WERI-Rb-1 (cell line): ENCODE data around the gene NPLOC4.

Experiments used
- DNase-seq: peaks from one replicate; pipeline ENCODE4 v3.0.0-alpha.2; 2020
- H3K27ac ChIP-seq: fragments of 250-450 bp; sonication (Bioruptor Pico); 2 replicates; pipeline ENCODE4 v1.5.1; 2020; ENCODE audit warnings: mild to moderate bottlenecking, moderate library complexity
- H3K27me3 ChIP-seq: fragments of 250-450 bp; sonication (Bioruptor Pico); 2 replicates; pipeline ENCODE4 v1.5.1; 2021; ENCODE audit warnings: mild to moderate bottlenecking, low read depth, moderate library complexity; ENCODE audit not compliant: insufficient read depth, severe bottlenecking
- H3K36me3 ChIP-seq: fragments of 250-450 bp; sonication (Bioruptor Pico); 2 replicates; pipeline ENCODE4 v1.5.1; 2020; ENCODE audit warnings: mild to moderate bottlenecking, moderate library complexity
- H3K4me3 ChIP-seq: 2 replicates; pipeline ENCODE4 v1.5.1; 2011; ENCODE audit warnings: low read depth, mild to moderate bottlenecking, control low read depth, low read length
- H3K9me3 ChIP-seq: fragments of 250-450 bp; sonication (Bioruptor Pico); 2 replicates; pipeline ENCODE4 v1.5.1; 2021; ENCODE audit warnings: mild to moderate bottlenecking, moderate library complexity; ENCODE audit not compliant: severe bottlenecking
- CTCF ChIP-seq: IDR thresholded peaks from 2 replicates; pipeline ENCODE4 v1.5.1; 2011; ENCODE audit warnings: low read depth, mild to moderate bottlenecking, control low read depth, inconsistent platforms, low read length

Gene NPLOC4

GRCh38 chr17:81652906-81653771 lies 16.2 kb upstream of the NPLOC4 start:
- Histone ChIP-seq H3K4me3 (no peak overlapping the region), H3K9me3 (peaks cover 11% of the 10 kb centered on the region), H3K27ac (peak overlapping the region; percentile 1; the same call in 1 of the 2 replicates), H3K36me3 (no peaks in the 10 kb centered on the region), H3K27me3 (no peaks in the 10 kb centered on the region)
- DNase-seq: no peak
- no peak for TF ChIP-seq CTCF

GRCh38 chr17:81651692-81652091 lies 14.8 kb upstream of the NPLOC4 start:
- Histone ChIP-seq H3K36me3 (no peaks in the 10 kb centered on the region), H3K4me3 (no peak overlapping the region), H3K27me3 (no peaks in the 10 kb centered on the region), H3K9me3 (peaks cover 11% of the 10 kb centered on the region), H3K27ac (no peak overlapping the region)
- TF ChIP-seq CTCF: no peak
- DNase-seq: no peak

- Histone ChIP-seq H3K27me3 (no peaks in the 10 kb centered on the region), H3K36me3 (no peaks in the 10 kb centered on the region), H3K4me3 (no peak overlapping the region), H3K27ac (no peak overlapping the region; the same call in 1 of the 2 replicates), H3K9me3 (peaks cover 11% of the 10 kb centered on the region)
- DNase-seq: no peak
- no peak for TF ChIP-seq CTCF
These were observed 14.0 kb upstream of the NPLOC4 start for GRCh38 chr17:81650951-81651350.

GRCh38 chr17:81648707-81649085 lies 11.8 kb upstream of the NPLOC4 start:
- DNase-seq: no peak
- Histone ChIP-seq H3K9me3 (peaks cover 11% of the 10 kb centered on the region), H3K4me3 (no peak overlapping the region), H3K36me3 (no peaks in the 10 kb centered on the region), H3K27ac (no peak overlapping the region), H3K27me3 (no peaks in the 10 kb centered on the region)
- TF ChIP-seq CTCF: no peak

- DNase-seq: no peak
- Histone ChIP-seq H3K9me3 (peaks cover 11% of the 10 kb centered on the region), H3K4me3 (no peak overlapping the region), H3K27ac (no peak overlapping the region), H3K36me3 (no peaks in the 10 kb centered on the region), H3K27me3 (no peaks in the 10 kb centered on the region)
- no peak for TF ChIP-seq CTCF
These were observed 11.2 kb upstream of the NPLOC4 start for GRCh38 chr17:81648013-81648706.
